Natural killer cell (primary cell): Measurements from ENCODE around the gene AZI2. TPM values are rescaled to one million over a fixed set of nuclear protein-coding genes. Genes with fewer than 3 reads are reported as not detected.

Experiments used
- ATAC-seq, 3 donors: fragments of 150-1000 bp in 2 of 3; fragments of 200-7000 bp in 1 of 3; cut with Tn5 transposase; 1 replicate in 1 of 3; 2 replicates in 2 of 3; pipeline ENCODE4 v1.10.0; 2021; ENCODE audit warnings: mild to moderate bottlenecking in 2 of 3, moderate library complexity in 2 of 3
- DNase-seq, 2 donors: peaks; one replicate each; pipeline versions ENCODE4 v3.0.0 to v3.0.0-alpha.2; 2013 to 2021; ENCODE audit warnings: mixed read lengths in 1 of 2
- H3K27ac ChIP-seq: one replicate; pipeline ENCODE4 v1.5.1; 2013; ENCODE audit warnings: mild to moderate bottlenecking, low read length
- H3K27me3 ChIP-seq: one replicate; pipeline ENCODE4 v1.6.1; 2013; ENCODE audit warnings: low read length; ENCODE audit not compliant: control insufficient read depth, insufficient read depth
- H3K36me3 ChIP-seq: one replicate; pipeline ENCODE4 v1.6.1; 2013; ENCODE audit warnings: low read length; ENCODE audit not compliant: control insufficient read depth, insufficient read depth
- H3K4me1 ChIP-seq: one replicate; pipeline ENCODE4 v1.6.1; 2013; ENCODE audit warnings: low read length; ENCODE audit not compliant: control insufficient read depth, insufficient read depth
- H3K4me3 ChIP-seq: one replicate; pipeline ENCODE4 v1.5.1; 2013; ENCODE audit warnings: low read length
- H3K9me3 ChIP-seq: one replicate; pipeline ENCODE4 v1.6.1; 2013; ENCODE audit warnings: low read length; ENCODE audit not compliant: control insufficient read depth, insufficient read depth
- H3K27ac Mint-ChIP-seq, 2 donors: one replicate each; pipeline ENCODE4 v1.8.0; 2022; ENCODE audit warnings: mild to moderate bottlenecking in 2 of 2, mixed read lengths in 2 of 2, moderate library complexity in 1 of 2
- H3K27me3 Mint-ChIP-seq, 2 donors: one replicate each; pipeline ENCODE4 v1.8.0; 2022; ENCODE audit warnings: low read depth in 2 of 2, mixed read lengths in 2 of 2
- H3K36me3 Mint-ChIP-seq: one replicate; pipeline ENCODE4 v1.8.0; 2022; ENCODE audit warnings: mixed read lengths
- H3K4me1 Mint-ChIP-seq, 2 donors: one replicate each; pipeline ENCODE4 v1.8.0; 2022; ENCODE audit warnings: mixed read lengths in 2 of 2
- H3K4me3 Mint-ChIP-seq: one replicate; pipeline ENCODE4 v1.8.0; 2022; ENCODE audit warnings: mild to moderate bottlenecking, moderate library complexity, mixed read lengths
- H3K9me3 Mint-ChIP-seq, 2 donors: one replicate each; pipeline ENCODE4 v1.8.0; 2022; ENCODE audit warnings: mixed read lengths in 2 of 2
- CTCF ChIP-seq: fragments of 200-600 bp; IDR thresholded peaks from one replicate; pipeline ENCODE4 v1.8.0; 2022; ENCODE audit warnings: antibody characterized with exemption
- WGBS: methylation state at CpG from one replicate; pipeline ENCODE4 v1.1.7; 2013; ENCODE audit warnings: missing lambda C conversion rate; ENCODE audit not compliant: insufficient coverage; 5-methylcytosine and 5-hydroxymethylcytosine counted together
- intact Hi-C: fragments of 100-400 bp; cut with micrococcal nuclease; formaldehyde crosslinking; loops from one replicate; pipeline ENCODE4 v1.14.2; 2022
- total RNA-seq, 4 donors: library from RNA; stranded (reverse); fragments of 120-200 nt in 1 of 4; gene quantifications; one replicate each; pipeline versions ENCODE4 v1.2.3 to v1.2.4, GENCODE V29; 2013 to 2022

AZI2 gene
- total RNA-seq, 3 donors from 2014 or later (not counting 1 experiment from before 2014, with no cell fraction given) = 29.3 to 38.6 (median 32.0) TPM

GRCh38 chr3:28286595-28286994, 62.0 kb downstream of the AZI2 start:
- Mint-ChIP-seq H3K36me3 (no peaks in the 10 kb centered on the region), H3K27me3 (no peaks in the 10 kb centered on the region), H3K4me1 (peaks cover 32 to 36% of the 10 kb centered on the region in 2 donors), H3K4me3 (peak overlapping the region; percentile 76), H3K9me3 (no peaks in the 10 kb centered on the region), H3K27ac (peak overlapping the region; percentile 75 to 87)
- TF ChIP-seq CTCF = peak; percentile 79
- peak overlapping the region; percentile 2 for H3K4me3 ChIP-seq
- H3K36me3 ChIP-seq = no peaks in the 10 kb centered on the region
- H3K4me1 ChIP-seq = no peaks in the 10 kb centered on the region
- H3K9me3 ChIP-seq = no peaks in the 10 kb centered on the region
- peak; percentile 85 to 91 (median 86) for ATAC-seq
- intact Hi-C loops = loop anchor here (2.0 kb wide), 1 partner anchor 574 kb away; no protein-coding TSS in a partner anchor
- H3K27ac ChIP-seq = peak overlapping the region; percentile 42
- H3K27me3 ChIP-seq = no peaks in the 10 kb centered on the region
- DNase-seq = peak in 1 of 2 donors; percentile 65

- H3K4me3 ChIP-seq = no peak overlapping the region
- H3K27me3 ChIP-seq = no peaks in the 10 kb centered on the region
- peaks cover 3% of the 10 kb centered on the region for H3K36me3 ChIP-seq
- Mint-ChIP-seq H3K27me3 (no peaks in the 10 kb centered on the region), H3K4me1 (peaks cover 15 to 23% of the 10 kb centered on the region in 2 donors), H3K36me3 (no peaks in the 10 kb centered on the region), H3K27ac (no peak overlapping the region), H3K9me3 (no peaks in the 10 kb centered on the region), H3K4me3 (no peak overlapping the region)
- H3K4me1 ChIP-seq = peaks cover 3% of the 10 kb centered on the region
- no peak overlapping the region for H3K27ac ChIP-seq
- H3K9me3 ChIP-seq = no peaks in the 10 kb centered on the region
- no peak for ATAC-seq
- WGBS = 100% methylated on average over 2 of the region's 3 CpGs
- no peak for DNase-seq
- intact Hi-C loops = no loop called here
- TF ChIP-seq CTCF = no peak
These were observed 67.8 kb downstream of the AZI2 start for GRCh38 chr3:28280781-28281180.

GRCh38 chr3:28279770-28280169, 68.9 kb downstream of the AZI2 start:
- no peaks in the 10 kb centered on the region for H3K9me3 ChIP-seq

More at GRCh38 chr3:28279770-28280169, 68.9 kb downstream of the AZI2 start:
- H3K4me1 Mint-ChIP-seq = peaks cover 7 to 19% of the 10 kb centered on the region in 2 donors
- no peak overlapping the region for H3K27ac Mint-ChIP-seq
- no peaks in the 10 kb centered on the region for H3K27me3 ChIP-seq
- H3K4me1 ChIP-seq = peaks cover 3% of the 10 kb centered on the region
- H3K36me3 Mint-ChIP-seq = peaks cover 3% of the 10 kb centered on the region
- no peak overlapping the region for H3K4me3 Mint-ChIP-seq
- ATAC-seq = no peak
- no peak overlapping the region for H3K27ac ChIP-seq
- H3K9me3 Mint-ChIP-seq = peaks cover 0 to under 1% of the 10 kb centered on the region in 2 donors
- 100% methylated on average over 3 of the region's 4 CpGs for WGBS
- H3K4me3 ChIP-seq = no peak overlapping the region
- no peak for TF ChIP-seq CTCF
- peaks cover 10% of the 10 kb centered on the region for H3K36me3 ChIP-seq
- intact Hi-C loops = no loop called here
- DNase-seq = no peak
- H3K27me3 Mint-ChIP-seq = no peaks in the 10 kb centered on the region
